GM18909 (cell line): ENCODE data around the gene KCNC2.
"Not testable (repeated sequence)": the region's sequence is repeated elsewhere in the genome, so short reads cannot be mapped to it uniquely, and the experiment has no call there.

ENCODE experiments used
- ATAC-seq: cut with Tn5 transposase; IDR thresholded peaks from one replicate; pipeline ENCODE4 v1.9.1; 2021; ENCODE audit warnings: mild to moderate bottlenecking; ENCODE audit not compliant: unreplicated experiment, poor library complexity

Gene KCNC2

DNA sequence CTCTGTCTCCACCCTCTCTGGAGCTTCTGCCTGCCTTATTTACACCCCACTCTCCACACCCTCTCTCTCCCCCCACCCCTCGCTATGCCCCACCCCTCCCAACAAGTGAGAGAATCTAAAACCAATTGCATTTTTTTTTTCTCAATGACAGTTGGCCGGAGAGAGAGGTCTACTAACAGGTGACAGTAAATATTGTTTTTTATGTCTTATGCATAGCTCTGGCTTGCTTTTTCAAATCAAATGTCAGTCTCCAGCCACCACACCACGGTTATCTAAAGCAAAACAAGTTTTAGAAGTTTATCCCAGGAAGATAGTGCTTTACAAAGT lies at the start of gene KCNC2:
Gene KCNC2 (minus strand): TSS at position 28 of the 327 bp plus-strand sequence.
- ATAC-seq, result no peak

DNA sequence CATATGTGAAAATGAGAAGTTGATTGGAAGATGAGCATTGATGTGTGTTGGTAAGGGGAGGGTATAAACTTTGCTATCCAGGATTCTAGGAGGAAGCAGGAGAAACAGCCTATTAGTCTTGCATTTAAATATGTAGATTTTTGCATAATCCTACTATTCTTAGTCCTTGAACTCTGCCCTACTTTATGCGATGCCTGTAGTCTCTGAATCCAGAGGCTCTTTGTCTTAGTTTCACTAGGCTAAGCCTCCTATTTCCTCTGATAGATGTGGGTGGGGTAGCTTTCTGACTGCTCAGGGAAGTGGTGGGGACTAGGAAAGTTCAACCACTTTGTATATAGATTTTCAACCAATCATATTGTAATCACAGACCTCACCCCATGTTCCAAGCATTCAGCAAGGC lies 49.5 kb upstream of the KCNC2 start:
- ATAC-seq, result no peak

DNA sequence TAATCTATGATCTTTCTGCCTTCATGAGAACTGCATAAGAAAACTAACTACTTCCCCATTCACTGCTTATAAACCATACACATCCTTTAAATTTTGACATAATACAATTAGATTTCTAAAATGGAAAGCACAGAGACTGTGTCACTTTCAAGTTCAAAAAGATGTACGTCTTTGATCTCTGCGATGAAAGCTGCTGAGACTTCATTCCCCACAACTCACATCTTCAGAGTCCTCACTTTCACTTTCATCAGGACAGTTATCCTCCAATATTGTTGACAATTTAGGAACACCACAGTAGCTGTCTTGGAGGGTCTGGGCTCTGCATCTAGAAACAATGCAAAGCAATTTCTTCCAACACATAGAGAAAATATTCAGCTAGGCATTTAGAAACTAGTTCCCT lies 47.9 kb upstream of the KCNC2 start:
- ATAC-seq, result no peak

DNA sequence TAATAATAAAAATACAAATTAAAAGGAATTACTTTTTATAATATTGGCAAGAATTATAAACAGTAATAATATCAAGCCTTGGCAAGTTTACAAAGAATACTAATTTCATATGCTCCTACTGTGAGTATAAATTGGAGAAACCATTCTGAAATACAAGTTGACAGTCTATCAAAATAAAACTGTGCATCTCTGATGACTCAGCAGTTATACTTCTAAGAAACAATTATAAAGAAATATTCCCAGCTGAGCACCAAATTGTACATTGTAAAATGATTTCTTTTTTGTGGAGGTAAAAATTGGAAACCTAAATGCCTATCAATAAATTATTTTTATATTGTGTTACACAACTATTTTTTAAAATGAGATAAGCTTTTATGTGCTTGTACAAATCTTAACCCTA lies 35.5 kb upstream of the KCNC2 start:
- ATAC-seq, result no peak

DNA sequence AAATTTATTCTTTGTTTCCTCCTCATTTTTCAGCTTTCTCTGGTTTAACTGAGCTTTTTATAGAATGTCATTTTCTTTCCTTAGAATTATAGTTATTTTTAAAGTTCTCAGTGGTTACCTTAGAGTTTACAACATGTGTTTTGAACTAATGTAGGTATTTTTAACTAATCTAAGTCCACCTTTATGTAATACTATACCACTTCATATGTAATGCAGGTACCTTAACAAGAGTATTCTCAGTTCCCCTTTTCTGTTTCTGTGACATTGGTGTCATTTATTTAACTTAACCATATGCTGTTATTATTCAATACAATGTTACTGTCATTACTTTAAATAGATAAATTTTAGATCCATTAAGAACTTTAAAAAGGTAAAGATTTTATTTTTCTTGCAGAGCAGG lies 30.3 kb upstream of the KCNC2 start:
- peak; percentile 87 for ATAC-seq

DNA sequence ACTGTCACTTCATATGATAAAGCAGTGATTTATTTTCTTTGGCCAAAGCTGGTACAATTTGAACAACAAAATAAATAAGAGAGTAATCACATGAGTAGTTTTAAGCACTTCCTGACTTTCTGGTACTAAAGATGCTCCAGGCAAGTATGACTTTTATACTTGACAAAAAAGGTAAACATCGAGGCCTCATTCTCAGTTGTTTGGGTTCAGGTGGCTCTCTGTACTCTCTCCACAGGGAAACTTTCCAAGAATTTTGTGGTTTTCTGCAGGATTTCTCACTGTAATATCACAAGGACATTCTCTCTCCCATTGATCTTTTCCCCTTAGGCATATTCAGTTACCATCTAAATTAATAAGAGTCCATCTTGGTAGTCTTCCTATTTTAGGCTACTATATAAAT lies 26.6 kb upstream of the KCNC2 start:
- ATAC-seq, result no peak

DNA sequence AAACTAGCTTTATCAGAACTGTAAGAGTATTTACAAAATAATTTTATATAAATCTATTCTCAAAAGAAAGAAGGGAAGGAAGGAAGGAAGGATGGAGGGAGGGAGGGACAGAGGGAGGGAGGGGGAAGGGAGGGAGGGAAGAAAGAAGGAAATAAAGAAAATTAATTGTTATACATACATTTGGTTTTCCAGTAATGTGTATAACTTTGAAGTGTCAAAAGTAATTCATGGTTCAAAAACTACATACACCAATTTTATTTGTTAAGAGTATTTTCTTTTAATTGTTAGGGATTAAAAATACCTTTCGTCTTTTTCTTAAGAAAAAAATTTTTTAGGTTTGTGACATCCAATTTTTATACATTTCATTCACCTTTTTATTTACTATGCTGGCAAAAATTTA lies 17.5 kb upstream of the KCNC2 start:
- no peak for ATAC-seq

DNA sequence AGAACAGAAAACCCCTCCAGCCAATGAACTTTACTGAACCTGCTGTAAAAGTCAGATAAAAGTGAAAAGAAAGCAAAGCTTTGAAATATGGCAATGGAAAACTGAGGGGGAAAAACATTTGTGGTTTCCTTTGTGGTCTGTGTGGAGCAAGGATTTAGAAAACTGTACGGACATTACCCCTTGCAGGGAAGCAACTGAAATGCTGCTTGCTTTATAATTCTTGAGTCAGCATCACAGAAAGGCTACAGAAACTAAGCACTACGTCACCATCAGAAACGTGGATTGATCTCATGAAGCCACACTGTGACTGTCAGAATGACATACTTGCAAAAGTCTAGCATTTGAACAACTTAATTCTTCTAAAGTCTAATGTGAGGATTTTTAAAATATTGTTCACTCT lies 2.4 kb upstream of the KCNC2 start:
- no peak for ATAC-seq

DNA sequence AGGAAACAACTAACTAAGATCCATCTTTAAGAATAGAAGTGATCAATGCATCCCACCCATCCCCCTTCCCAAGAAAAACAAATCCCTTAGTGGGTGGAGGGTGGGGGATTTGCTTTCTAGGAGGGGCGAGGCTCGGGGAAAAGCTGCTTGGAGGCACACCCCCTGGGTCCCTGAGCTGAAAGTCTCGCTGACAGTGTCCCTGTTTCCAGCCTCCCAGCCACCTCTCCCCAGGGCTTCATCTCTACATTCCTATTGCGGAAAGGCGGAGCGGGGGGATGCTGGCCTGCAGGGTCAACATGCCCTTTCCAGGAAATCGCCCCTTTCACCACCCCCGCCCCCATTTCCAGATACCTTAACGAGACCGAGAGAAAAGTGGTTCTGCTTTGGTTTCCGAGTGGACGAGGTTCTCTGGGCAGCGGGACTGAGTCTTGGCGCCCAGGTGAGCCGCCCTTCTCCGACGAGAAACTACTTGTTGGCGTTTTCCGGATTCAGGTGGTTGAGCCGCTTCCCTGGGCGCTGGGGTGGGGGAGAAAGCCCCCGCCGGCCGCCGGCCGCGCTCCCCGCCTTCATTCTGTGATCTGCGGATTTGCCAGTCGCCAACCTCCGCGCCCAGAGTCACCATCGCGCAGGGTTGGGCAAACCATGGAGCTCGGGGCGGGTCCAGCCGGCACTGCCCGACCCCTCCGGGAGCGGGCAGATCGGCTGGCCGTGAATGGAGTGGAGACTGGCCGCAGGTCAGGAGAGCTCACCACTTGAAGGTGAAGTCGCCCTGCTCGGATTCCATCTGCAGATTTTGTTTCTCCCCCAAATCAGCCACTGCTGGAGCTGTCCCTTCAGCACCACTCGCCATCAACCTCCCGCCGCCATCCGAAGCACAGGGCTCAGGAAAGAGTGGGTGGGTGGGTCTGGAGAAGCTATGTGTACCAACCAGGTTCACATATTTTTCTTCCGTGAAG lies 505 bp downstream of the KCNC2 start:
- ATAC-seq, result no peak

DNA sequence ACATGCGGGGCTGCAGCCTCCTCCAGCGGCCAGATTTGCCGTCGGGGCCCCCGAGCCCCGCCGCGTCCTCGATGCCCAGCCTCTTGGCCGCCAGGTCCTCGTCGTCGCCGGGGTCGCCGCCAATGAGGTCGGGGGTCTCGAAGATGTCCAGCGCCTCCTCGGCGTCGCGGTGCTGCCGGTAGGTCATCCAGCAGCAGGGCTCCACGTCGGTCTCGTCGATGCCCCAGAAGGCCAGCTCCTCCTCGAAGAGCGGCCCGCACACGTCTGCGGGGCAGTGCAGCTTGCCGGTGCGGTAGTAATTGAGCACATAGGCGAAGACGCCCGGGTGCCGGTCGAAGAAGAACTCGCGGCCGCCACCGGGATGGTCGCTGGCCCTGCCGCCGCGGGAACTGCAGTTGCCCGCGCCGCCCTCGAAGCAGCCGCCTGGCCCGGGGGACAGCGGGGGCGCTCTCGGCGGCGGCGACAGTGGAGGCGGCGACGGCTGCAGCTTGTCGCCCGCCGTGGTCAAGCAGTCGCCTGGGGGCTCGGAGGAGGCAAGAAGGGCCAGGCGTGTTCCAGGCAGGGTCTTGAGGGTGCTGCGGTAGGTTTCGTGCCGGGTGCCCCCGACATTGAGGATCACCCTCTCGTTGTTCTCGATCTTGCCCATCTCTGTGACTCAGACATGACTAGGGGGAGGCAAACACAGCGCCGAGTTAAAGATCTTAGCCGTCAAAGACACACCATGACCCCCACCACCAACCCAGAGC lies 2.1 kb downstream of the KCNC2 start:
- no peak for ATAC-seq

DNA sequence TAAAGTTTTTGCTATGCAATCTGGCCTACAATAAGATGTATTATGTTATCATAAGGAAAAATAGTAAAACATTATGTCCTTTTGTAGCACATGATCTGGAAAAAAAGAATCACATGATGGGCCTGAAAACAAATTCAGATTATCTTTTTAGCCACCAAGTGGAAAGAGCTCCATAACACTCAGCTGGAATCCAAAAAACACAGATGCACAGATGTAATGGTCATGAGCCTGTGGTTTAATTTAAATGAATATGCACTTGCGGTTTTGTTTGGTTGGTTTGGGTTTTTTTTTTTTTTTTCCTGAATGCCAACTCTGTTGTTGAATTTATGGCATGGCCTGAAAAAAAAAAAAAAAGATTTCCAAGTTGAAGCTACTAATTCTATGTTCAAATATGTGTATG lies 4.1 kb downstream of the KCNC2 start:
- no peak for ATAC-seq

DNA sequence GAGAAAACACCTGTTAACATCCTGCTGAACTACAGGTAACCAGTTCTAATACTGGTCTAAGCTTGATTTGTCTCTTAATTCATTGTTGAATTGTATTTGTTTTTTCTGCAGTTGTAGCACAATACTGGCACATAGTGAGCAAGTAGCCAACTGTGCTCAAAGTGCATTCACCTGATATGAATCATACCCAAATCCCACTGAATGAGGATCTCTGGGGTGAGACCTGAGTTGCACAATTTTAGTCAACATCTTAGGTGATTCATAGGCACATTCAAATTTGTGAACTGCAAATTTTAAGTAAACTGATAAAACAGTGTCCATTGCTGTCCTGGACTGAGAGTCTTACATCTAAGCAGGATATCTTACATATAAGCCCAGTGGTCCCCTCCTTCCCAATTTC lies 12.8 kb downstream of the KCNC2 start:
- no peak for ATAC-seq

DNA sequence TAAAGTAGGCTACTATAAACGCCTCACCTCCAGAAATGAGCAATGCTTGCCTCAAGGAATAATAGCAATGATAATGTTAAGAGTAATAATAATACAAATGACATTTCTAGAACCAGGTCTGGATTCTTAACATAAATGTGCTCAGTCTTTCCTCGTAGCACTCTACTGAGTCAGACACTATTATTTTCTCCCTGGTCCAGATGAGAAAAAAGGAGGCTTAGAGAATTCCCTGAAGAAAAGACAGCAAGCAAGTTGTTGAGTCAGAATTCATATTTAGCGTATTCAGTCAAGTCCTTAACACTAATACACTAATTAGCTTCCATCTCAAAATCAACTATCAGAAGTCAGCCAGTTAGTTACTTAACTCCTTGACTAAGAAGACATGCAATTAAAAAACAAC lies 13.2 kb downstream of the KCNC2 start:
- no peak for ATAC-seq

DNA sequence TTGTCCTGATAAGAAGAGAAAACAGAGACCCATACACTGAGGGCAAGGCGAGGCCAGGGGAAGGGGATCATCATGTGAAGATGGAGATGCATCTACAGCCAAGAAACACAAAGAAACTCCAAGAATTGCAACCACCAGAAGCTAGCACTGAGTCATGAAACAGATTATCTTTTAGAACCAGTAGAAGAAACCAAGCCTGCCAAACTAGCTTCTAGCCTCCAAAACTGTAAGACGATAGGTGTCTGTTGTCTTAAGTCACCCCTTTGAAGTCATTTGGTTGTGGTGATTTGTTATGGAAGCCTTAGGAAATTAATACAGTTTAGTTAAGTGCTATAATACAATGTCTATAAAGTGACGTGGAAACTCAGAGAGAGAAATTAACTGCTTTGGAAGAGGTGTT lies 15.4 kb downstream of the KCNC2 start:
- no peak for ATAC-seq

DNA sequence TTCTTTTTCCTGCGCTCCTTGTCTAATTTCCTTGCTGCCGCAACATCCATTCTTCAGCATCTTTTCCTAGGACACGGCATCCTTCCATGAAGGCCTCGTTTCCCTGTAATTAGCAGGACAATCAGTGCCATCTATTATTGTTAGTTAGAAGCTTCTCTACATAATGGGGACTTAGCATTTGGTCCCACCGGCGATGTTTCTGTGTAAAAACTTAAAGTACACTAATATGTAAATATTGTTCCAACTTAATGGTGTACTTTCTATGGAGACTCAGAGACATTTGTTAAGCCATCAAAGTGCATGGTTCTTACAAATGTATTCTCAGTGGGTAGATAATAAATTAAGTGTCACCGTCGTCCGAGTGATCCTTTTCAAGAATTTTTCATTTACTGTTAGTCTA lies 17.4 kb downstream of the KCNC2 start:
- no peak for ATAC-seq

DNA sequence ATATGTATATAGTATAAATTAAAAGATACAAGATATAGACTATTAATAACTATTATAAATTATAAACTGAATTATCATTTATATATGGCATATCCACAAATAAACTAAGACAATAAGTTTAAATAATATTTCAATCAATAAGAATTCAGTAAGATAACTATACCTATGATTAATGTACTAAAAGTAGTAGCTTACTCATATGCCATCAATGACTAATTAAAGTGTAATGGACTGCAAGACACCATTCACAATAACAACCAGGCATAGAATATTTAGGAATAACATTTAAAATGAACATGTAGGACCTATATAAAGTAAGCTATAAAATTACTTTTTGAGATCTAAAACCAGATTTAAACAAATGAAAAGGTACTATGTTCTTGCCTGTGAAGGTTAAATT lies 18.8 kb downstream of the KCNC2 start:
- ATAC-seq, result no peak

DNA sequence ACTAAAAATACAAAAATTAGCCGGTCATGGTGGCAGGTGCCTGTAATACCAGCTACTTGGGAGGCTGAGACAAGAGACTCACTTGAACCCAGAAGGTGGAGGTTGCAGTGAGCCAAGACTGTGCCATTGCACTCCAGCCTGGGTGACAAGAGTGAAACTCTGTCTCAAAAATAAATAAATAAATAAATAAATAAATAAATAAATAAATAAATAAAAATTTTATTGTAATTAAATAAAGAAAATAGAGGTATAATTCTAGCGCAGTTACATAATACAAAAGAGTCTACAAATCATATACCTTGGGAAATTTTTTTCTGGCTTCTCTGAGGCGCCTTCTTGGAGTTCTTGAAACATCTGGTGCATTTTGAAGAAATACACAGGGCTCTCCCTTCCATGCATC lies 23.8 kb downstream of the KCNC2 start:
- not testable (repeated sequence) for ATAC-seq

DNA sequence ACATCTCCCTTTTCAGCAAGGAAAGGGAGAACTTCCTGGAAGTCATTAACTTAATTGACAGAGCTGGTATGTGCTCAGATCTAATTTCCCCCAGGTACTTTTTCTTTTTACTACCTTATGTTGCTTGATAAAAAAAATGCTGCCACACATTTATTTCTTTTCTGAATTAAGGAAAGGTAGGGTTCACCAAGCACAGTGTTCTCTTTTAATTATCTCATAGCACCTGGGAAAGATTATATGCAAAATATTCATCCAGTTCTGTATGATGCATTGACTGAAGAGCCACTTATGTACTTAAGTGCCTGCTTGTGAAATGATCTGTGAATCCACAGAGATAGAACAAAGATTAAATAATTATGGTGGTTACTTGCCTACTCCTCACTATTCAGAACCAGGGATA lies 25.1 kb downstream of the KCNC2 start:
- ATAC-seq, result no peak

DNA sequence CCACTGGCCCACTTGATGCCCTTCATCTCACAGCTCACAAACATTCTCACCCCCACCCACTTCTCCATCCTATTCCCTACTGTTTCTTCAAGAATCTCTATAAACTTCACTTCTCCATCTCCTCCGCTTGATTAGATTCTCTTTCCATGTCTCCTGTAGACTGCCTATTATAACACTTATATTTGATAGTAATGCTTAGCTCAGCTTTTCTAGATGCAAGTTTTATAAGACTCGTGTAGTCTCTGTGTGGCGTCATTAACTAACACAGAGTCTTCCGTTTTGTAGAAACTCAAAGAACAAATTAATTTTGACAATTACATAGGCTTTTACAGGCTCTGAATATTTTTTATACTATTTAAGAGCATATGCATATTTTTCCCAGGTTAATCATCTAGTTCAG lies 25.7 kb downstream of the KCNC2 start:
- ATAC-seq, result no peak

DNA sequence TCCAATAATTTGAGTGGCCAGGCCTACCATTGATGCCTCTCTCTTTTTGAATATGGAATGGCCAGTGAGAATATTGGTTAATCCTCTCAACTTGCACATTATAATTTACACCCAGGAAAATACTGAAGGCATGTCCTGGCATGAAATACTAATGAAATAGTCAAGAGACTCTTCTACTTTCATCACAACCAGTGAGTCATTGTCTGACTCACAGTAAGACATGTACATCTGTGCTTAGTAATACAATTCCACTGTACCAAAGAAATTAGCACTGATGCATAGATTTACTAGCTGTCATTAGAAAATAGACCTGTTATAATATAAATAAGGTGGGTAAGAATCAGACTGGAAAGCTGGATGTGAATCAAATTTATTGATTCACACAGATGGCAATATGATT lies 31.6 kb downstream of the KCNC2 start:
- ATAC-seq, result no peak

DNA sequence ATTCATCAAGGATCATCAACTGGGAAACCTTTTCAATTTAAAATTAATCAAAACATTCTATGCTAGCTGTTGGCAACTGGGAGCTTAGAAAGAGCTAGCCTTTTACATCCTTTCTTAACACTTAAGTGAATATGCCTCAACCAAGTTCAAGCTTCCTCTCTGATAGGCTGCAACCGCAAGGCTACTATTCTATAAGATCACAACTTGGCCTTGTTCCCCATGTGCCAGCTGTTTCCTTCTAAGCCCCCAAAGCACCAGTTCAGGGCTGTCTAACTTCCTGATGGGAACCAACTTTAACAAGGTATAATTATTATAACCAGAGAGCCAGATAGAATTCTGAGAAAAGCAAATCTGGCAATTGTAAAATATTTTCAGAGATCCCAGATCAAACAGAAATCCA lies 37.0 kb downstream of the KCNC2 start:
- ATAC-seq, result no peak
